ENCODE data around the gene MAPRE2.
"Not testable (repeated sequence)": the region's sequence is repeated elsewhere in the genome, so short reads cannot be mapped to it uniquely, and the experiment has no call there.

The MAPRE2 gene

GRCh38 chr18:35153609-35154272 lies 112.5 kb downstream of the MAPRE2 start:
- no peak for DNase-seq (ENCODE audit: low read depth in 2 of 2)

DNA sequence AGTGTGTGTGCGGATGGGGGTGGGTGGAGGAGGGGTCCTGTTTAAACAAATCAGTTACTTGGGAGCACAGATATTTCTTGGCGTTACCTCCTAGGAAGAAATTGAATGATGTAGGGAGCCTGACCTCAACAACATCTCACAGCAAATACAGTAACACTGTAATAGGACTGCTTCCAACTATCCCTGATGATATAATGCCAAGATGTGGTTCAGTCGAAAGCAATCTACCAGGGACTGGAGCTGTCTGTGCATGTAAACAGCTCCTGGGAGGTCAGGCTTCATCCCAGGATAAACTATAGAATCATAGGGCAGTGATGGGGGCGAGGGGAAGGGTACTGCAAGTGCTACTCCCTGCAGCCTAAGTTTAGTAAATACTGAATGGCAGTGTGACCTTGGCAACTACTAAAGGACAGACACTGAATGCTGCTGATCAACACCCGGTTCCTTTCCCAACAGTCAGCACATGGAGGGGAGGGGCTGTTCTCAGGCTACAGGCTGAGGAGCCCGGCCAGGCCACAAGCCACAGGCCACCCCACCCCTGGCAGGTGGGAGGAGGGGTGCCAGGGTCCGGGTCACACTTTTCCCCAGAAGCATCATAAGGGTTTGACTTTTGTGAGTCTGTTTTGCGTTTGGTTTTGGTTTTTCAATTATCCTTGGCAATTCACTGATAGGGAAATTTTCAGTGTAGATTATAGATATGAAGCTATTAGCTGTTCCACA lies 114.3 kb downstream of the MAPRE2 start:
- DNase-seq (ENCODE audit: low read depth in 2 of 2), result no peak

GRCh38 chr18:35157181-35157580 lies 116.0 kb downstream of the MAPRE2 start:
- DNase-seq (ENCODE audit: low read depth in 2 of 2), result no peak

GRCh38 chr18:35158728-35159450 lies 117.7 kb downstream of the MAPRE2 start:
- DNase-seq (ENCODE audit: low read depth in 2 of 2), result no peak

- no peak for DNase-seq (ENCODE audit: low read depth in 2 of 2)
Measured at GRCh38 chr18:35159782-35160181, 118.6 kb downstream of the MAPRE2 start.

DNA sequence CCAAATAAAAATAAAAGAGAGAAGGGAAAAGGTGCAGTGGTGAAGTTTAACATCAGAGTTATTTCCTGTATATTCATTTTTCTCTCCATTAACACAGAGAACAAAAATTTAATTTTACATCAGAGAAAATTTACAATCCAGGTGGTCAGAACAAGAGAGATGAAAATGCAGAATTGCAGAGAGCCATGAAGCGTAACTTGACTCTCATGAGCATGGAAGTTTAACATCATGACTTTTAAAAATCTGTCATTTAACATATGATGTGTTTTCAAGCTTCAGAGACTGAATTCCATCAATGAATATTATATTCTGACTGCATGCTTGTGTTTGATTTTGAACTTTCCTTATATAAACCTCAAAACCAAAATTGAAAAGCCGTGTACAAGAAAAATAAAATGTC lies 120.3 kb downstream of the MAPRE2 start:
- DNase-seq (ENCODE audit: low read depth in 2 of 2), result no peak

DNA sequence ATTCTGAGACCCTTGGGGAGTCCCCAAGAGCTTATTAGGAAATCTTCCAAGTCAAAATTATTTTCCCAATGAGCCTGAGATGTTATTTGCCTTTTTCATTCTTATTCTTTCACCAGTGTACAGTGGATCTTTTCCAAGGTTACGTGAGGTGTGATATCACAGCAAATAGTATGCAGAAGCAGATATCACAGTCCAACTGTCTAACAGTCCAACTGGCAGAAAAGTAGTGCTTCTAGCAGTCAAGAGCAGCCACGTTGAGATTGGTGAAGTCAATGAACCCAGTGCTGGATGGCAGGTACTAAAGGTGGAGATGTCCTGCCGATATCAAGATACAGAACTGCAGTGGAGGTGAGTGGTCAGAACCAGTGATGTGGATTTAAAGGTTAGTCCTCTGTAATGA lies 120.7 kb downstream of the MAPRE2 start:
- DNase-seq (ENCODE audit: low read depth in 2 of 2), result no peak

DNA sequence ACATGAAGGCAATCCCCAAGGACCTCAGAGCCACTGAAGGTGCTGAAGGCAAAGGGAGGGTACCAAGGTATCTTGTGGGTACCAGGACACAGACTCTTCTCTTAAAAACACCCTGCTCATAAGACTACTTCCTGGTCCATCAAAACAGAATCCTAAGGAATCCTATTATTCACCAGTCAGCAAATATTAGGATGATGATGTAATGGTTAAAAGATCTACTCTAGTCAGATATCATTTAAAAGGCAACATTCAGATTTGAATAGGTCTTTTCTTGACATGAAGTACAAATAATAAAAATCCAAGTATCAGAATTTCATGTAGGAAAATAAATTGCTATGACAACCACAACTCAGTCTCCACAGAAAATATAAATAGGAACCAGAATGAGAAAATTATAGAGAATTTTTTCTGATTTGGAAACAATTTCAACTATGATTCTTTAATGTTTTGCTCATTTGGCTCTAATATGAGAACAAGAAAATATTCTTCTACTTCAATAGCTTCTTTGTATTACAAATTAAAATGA lies 121.9 kb downstream of the MAPRE2 start:
- DNase-seq (ENCODE audit: low read depth in 2 of 2), result no peak

GRCh38 chr18:35163721-35164120 lies 122.5 kb downstream of the MAPRE2 start:
- DNase-seq (ENCODE audit: low read depth in 2 of 2), result no peak

GRCh38 chr18:35164133-35164532 lies 122.9 kb downstream of the MAPRE2 start:
- DNase-seq (ENCODE audit: low read depth in 2 of 2), result no peak

DNA sequence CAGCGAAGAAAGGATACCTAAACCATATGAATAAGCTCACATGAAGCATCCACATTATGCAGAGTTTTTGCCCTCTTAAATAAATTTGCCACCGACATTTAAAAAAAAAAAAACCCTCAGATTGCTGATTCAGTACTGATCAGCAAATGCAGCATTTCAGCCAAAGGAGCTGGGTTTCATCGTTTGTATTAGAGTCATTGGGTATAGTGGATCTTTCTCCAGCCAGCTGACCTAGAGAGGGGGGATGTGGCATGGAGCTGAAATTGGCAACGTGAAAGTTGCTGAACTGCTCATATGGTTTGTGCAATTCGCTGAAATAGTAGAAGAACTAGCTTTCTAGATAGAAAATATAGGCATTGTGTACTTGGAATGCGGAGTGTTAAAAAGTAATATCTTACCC lies 126.1 kb downstream of the MAPRE2 start:
- no peak for DNase-seq (ENCODE audit: low read depth in 2 of 2)

DNA sequence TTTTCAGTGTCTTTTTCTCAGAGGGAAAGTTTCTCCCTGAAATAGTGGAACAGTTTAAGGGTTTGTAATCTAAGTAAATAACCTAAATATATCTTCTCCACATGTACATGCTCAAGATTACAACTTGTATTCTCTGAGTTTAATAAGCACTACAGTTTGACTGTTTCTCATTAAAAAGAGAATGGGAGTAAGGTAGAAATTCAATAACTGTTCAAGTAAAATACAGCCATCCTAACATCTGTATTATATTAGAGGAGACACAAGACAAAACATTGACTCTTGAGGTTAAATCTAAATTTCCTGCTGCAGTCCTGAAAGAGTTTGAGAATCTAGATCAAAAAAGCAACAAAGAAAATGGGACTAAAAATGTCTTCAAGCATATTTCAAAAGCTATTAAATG lies 126.6 kb downstream of the MAPRE2 start:
- DNase-seq (ENCODE audit: low read depth in 2 of 2), result no peak

- DNase-seq (ENCODE audit: low read depth in 2 of 2), result not testable (repeated sequence)
Measured at GRCh38 chr18:35170323-35170722, 129.1 kb downstream of the MAPRE2 start.

GRCh38 chr18:35171315-35171987 lies 130.2 kb downstream of the MAPRE2 start:
- no peak for DNase-seq (ENCODE audit: low read depth in 2 of 2)

DNA sequence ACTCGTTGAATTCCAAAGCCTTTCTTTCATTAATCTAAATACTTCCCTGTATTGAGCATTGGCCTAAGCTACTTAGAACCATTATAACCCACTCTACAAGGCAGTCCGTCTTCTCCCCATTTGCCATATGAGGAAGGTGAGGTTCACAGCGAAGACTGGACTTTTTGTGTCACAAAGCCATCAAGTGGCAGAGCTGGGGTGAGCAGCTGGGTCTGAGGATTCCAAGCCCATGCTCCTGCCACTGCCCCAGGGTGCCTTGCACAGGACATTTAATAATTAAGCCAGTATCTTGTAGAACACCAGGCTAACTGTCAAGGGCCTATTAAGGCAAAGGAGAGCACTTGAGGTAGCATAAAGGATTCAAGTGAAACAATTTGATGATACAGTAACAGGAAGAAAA lies 130.8 kb downstream of the MAPRE2 start:
- DNase-seq (ENCODE audit: low read depth in 2 of 2), result no peak

DNA sequence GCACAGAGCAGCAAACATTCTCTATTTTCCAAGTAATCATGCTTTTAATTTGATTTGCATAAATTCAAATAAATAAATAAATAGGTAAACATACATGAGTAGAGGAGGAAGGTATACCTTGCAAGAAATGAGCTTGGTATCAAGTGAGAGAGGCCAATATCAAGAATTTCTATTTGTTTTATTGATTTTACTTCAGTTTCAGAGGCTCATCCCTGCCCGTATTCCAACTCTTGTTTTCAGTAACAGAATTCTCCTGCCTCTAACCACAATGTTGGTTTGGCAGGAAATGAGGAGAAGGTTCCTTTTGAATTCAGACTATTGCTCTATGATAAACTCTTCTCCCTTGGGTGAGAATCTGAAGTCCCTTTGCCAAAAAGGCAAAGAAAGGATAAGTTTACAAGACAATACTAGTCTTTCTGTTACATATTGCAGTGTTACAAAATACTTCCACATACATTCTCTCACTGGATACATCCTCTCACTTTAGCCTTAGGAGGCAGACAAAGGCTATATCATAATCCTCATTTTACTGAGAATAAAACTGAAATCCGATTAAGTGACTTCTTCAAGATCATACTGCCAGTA lies 131.3 kb downstream of the MAPRE2 start:
- no peak for DNase-seq (ENCODE audit: low read depth in 2 of 2)

DNA sequence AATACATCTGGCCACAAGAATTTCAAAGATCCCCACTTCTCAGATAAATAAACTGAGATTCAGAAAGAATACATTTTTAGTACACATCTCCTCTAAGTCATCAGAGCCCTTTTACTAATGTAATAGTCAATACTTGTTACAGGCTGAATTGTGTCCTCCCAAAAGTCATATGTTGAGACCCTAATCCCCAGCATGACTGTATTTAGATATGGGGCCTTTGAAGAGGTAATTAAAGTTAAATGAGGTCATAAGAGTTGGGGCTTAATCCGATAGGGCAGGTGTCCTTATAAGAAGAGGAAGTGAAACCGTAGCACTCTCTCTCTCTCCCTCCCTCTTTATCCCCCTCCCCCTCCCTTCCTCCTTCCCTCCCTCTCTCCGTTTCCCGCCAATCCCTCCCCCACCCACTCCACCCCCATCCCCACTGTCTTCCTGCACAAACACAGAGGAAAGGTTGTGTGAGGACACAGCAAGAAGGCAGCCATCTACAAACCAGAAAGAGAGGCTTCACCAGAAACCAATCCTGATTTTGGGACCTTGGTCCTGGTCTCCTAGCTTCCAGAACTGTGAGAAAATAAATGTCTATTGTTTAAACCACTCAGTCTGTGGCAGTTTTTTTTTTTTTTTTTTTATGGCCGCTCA lies 133.0 kb downstream of the MAPRE2 start:
- no peak for DNase-seq (ENCODE audit: low read depth in 2 of 2)

DNA sequence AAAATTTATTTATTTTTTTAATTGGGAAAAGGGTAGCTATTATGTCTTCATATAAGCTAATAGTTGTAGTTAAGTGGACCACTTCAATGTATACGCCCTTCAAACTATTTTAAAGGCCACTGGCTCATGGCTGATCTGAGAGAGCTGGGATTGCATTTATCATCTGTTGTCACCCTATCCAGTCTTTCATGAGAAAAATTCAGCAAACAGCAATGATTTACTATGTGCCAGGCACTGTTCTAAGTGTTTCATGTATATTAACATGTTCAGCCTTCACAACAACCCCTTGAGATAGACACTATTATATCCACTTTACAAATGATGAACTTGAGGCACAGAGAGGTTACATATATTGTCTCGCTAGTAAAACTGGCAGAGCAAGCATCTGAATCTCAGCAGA lies 133.5 kb downstream of the MAPRE2 start:
- DNase-seq (ENCODE audit: low read depth in 2 of 2), result no peak

- DNase-seq (ENCODE audit: low read depth in 2 of 2), result no peak
Measured at GRCh38 chr18:35176925-35177324, 135.7 kb downstream of the MAPRE2 start.

DNA sequence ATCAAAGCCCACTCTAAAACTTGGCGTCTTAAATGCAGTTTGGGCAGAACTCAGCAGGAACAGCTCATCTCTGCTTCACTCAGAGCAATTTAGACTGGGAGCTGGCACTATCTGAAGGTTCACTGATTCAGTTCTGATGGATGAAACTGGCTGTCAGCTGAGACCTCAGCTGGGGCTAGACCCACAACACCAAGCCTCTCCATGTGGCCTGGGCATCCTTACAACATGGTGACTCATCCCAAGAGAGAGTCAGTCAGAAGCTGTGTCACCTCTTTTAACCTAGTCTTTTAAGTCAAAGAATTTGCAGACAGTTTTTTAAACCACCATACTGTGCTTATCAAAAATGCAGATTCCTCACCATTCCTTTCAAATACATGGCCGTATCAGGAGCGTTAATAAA lies 137.0 kb downstream of the MAPRE2 start:
- no peak for DNase-seq (ENCODE audit: low read depth in 2 of 2)

- DNase-seq (ENCODE audit: low read depth in 2 of 2), result no peak
Measured at GRCh38 chr18:35179906-35180305, 138.7 kb downstream of the MAPRE2 start.

All from stimulated activated CD4-positive, alpha-beta T cell treated with anti-CD3 and anti-CD28 coated beads, Interleukin-12 subunit alpha, Interleukin-12 subunit beta, amount 100 ng/mL, for 24 hours (primary cell).